OCI-LY7 (cell line): ENCODE data around the gene FUCA1. TPM values are rescaled to one million over a fixed set of nuclear protein-coding genes. Genes with fewer than 3 reads are reported as not detected.
"Not testable (repeated sequence)": the region's sequence is repeated elsewhere in the genome, so short reads cannot be mapped to it uniquely, and the experiment has no call there.

ENCODE experiments used
- BruUV-seq: library from RNA; stranded (reverse); fragments of 400-500 nt; replicated peaks from 2 replicates; lab custom pipeline; 2021; lab: Mats Ljungman, UMichigan
- CTCF ChIA-PET: fragments of 300-600 bp; sonication (Branson Sonifier 250); formaldehyde crosslinking; loops from one replicate; lab custom pipeline; 2022; ENCODE audit warnings: antibody characterized with exemption; ENCODE audit not compliant: unreplicated experiment; lab: Charles Lee
- POLR2A ChIA-PET: fragments of 300-600 bp; sonication (Branson Sonifier 250); formaldehyde crosslinking; loops from one replicate; lab custom pipeline; 2022; ENCODE audit warnings: antibody characterized with exemption; lab: Charles Lee
- DNase-seq: peaks from one replicate; pipeline ENCODE4 v3.0.0-alpha.2; 2015; ENCODE audit warnings: low spot score
- H2AFZ ChIP-seq: fragments of 200-600 bp; sonication (generic), shearing (Covaris generic); 2 replicates; pipeline ENCODE4 v1.6.1; 2014; ENCODE audit warnings: mild to moderate bottlenecking, antibody characterized with exemption, low read length, moderate library complexity
- H3K27ac ChIP-seq: fragments of 200-600 bp; sonication (generic); 2 replicates; pipeline ENCODE4 v1.5.1; 2014; ENCODE audit warnings: mixed run types, low read depth, mild to moderate bottlenecking, moderate library complexity, low read length, inconsistent platforms; ENCODE audit not compliant: poor library complexity, severe bottlenecking
- H3K36me3 ChIP-seq: fragments of 200-600 bp; sonication (generic); 2 replicates; pipeline ENCODE4 v1.6.1; 2014; ENCODE audit warnings: mild to moderate bottlenecking, antibody characterized with exemption, low read length, moderate library complexity, mixed read lengths; ENCODE audit not compliant: insufficient read depth
- H3K4me1 ChIP-seq: fragments of 200-600 bp; sonication (generic); 2 replicates; pipeline ENCODE4 v1.5.1; 2014; ENCODE audit warnings: mild to moderate bottlenecking, low read length; ENCODE audit not compliant: insufficient read depth, poor library complexity, severe bottlenecking
- H3K4me2 ChIP-seq: fragments of 200-600 bp; sonication (generic); 2 replicates; pipeline ENCODE4 v1.6.1; 2014; ENCODE audit warnings: mild to moderate bottlenecking, low read length
- H3K4me3 ChIP-seq: fragments of 200-600 bp; sonication (generic); 2 replicates; pipeline ENCODE4 v1.5.1; 2014; ENCODE audit warnings: mild to moderate bottlenecking, low read depth, low read length; ENCODE audit not compliant: poor library complexity, severe bottlenecking
- H3K79me2 ChIP-seq: fragments of 200-600 bp; sonication (generic); 2 replicates; pipeline ENCODE4 v1.6.1; 2016; ENCODE audit warnings: low read depth, mild to moderate bottlenecking, low read length, moderate library complexity, mixed read lengths; ENCODE audit not compliant: insufficient read depth
- H3K9me2 ChIP-seq: fragments of 200-600 bp; sonication (generic); 2 replicates; pipeline ENCODE4 v1.6.1; 2016; ENCODE audit warnings: mild to moderate bottlenecking, low read length, mixed read lengths; ENCODE audit not compliant: insufficient read depth
- H3K9me3 ChIP-seq: fragments of 200-600 bp; sonication (generic); 2 replicates; pipeline ENCODE4 v1.6.1; 2014; ENCODE audit warnings: mild to moderate bottlenecking, mixed run types, low read length, mixed read lengths
- H4K20me1 ChIP-seq: fragments of 200-600 bp; sonication (generic); 2 replicates; pipeline ENCODE4 v1.6.1; 2014; ENCODE audit warnings: mild to moderate bottlenecking, antibody characterized with exemption, low read length, moderate library complexity, mixed read lengths; ENCODE audit not compliant: insufficient read depth
- EZH2phosphoT487 ChIP-seq: fragments of 200-600 bp; sonication (generic); IDR thresholded peaks from 2 replicates; pipeline ENCODE4 v1.6.1; 2018; ENCODE audit warnings: low read depth, borderline replicate concordance, mild to moderate bottlenecking, mixed run types, antibody characterized with exemption, low read length, moderate library complexity, mixed read lengths
- intact Hi-C: fragments of 100-400 bp; cut with micrococcal nuclease; formaldehyde crosslinking; loops from one replicate; pipeline ENCODE4 v1.10.0; 2022; ENCODE audit not compliant: unreplicated experiment
- total RNA-seq, 2 experiments: library from RNA; depleted of rRNA in 1 of 2; stranded (reverse); fragments of >200 nt in 1 of 2; shearing (Covaris generic) in 1 of 2; gene quantifications; 2 replicates each; pipeline ENCODE4 v1.2.3, GENCODE V29; 2014 to 2022
- TF ChIP-seq, protein P1 (sequence below): fragments of 200-600 bp; sonication (generic); conservative IDR thresholded peaks from 2 replicates; pipeline ENCODE4 v1.5.1; 2014; ENCODE audit warnings: mild to moderate bottlenecking, antibody characterized with exemption, low read length, moderate library complexity, mixed read lengths

The FUCA1 gene
- total RNA-seq, 2 experiments from 2014 or later: 9.1 to 9.9 TPM

DNA sequence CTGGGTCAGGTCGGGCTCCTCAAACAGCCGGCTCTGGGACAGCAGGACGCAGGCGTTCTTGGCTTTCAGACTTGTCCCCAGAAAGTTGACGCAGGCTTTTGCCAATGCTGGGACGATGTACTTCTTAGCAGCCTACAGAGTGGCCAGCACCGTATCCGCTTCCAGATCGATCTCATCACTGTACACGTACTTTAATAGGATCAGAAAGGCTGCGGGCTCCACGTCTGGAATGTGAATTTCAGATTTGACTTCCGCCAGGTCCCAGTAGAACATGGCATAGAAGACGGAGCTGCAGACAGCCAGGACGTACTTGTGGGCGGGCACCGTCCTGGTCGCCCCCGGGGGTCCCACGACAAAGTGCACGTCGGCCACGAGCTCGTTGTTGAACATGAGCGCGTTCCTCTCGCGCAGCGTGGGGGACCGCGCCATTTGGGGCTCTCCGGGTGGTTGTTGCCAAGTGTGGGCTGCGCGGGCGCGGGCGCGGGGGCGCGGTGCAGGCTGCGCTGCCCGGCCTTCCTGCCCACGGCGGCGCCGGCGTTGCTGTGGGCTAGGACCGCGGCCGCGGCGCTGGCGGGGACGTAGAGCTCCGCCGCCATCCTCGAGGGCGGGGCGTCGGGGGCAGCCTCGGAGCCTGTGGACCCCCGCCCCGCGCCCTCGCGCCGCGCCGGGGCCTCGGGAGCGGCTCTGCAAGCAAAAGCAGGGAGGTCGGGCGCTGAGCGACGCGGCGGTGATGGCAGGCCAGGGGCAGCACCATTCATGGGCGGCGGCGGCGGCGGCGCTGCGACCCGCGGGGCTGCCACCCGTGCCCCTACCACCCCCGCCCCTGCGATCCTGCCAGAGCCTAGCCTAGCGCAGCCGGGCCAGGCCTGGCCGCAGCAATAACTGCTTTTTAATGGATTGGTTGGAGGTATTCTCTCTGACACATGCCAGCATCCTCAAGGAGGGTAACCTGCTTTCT lies 34.5 kb upstream of the FUCA1 start:
- POLR2A ChIA-PET: interaction anchor here (1.2 kb wide), 1 partner anchor 14 kb away, joined by 3 read pairs; no protein-coding TSS in a partner anchor
- intact Hi-C loops: loop anchor here (1.0 to 10.0 kb wide), 2 partner anchors 29 to 538 kb away; partner anchors contain the start of gene ZNF436
- H3K27ac ChIP-seq: no peak overlapping the region
- CTCF ChIA-PET: no interaction called here
- DNase-seq: no peak
- H3K79me2 ChIP-seq: peaks cover 62% of the 10 kb centered on the region
- no peak overlapping the region for H2AFZ ChIP-seq
- H4K20me1 ChIP-seq: no peaks in the 10 kb centered on the region
- no peaks in the 10 kb centered on the region for H3K9me3 ChIP-seq
- peaks cover 49% of the 10 kb centered on the region for H3K4me1 ChIP-seq
- BruUV-seq: no TSS peak
- no peak overlapping the region for H3K4me3 ChIP-seq
- TF ChIP-seq EZH2phosphoT487: no peak
- TF ChIP-seq, protein P1, sequence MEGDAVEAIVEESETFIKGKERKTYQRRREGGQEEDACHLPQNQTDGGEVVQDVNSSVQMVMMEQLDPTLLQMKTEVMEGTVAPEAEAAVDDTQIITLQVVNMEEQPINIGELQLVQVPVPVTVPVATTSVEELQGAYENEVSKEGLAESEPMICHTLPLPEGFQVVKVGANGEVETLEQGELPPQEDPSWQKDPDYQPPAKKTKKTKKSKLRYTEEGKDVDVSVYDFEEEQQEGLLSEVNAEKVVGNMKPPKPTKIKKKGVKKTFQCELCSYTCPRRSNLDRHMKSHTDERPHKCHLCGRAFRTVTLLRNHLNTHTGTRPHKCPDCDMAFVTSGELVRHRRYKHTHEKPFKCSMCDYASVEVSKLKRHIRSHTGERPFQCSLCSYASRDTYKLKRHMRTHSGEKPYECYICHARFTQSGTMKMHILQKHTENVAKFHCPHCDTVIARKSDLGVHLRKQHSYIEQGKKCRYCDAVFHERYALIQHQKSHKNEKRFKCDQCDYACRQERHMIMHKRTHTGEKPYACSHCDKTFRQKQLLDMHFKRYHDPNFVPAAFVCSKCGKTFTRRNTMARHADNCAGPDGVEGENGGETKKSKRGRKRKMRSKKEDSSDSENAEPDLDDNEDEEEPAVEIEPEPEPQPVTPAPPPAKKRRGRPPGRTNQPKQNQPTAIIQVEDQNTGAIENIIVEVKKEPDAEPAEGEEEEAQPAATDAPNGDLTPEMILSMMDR: no peak
- peaks cover 43% of the 10 kb centered on the region for H3K36me3 ChIP-seq
- no peak overlapping the region for H3K4me2 ChIP-seq
- no peaks in the 10 kb centered on the region for H3K9me2 ChIP-seq

DNA sequence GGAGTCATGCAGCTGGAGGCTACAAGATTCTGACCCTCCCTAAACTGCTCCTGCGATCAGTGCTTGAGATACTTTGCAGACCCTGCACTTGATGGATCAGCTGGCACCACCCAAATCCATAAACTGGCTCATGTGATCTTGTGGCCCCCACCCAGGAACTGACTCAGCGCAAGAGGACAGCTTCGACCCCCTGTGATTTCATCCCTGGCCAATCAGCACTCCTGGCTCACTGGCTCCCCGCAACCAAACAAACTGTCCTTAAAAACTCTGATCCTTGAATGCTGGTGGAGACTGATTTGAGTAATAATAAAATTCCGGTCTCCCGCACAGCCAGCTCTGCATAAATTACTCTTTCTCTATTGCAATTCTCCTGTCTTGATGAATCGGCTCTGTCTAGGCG lies 31.9 kb upstream of the FUCA1 start:
- H4K20me1 ChIP-seq, DNase-seq, H3K4me2 ChIP-seq, H2AFZ ChIP-seq, H3K27ac ChIP-seq, H3K9me3 ChIP-seq, BruUV-seq, H3K4me3 ChIP-seq, H3K9me2 ChIP-seq, CTCF ChIA-PET: not testable (repeated sequence)
- POLR2A ChIA-PET: interaction anchor here (0.6 kb wide), 1 partner anchor 322 kb away, joined by 3 read pairs; no protein-coding TSS in a partner anchor
- Histone ChIP-seq H3K79me2 (peaks cover 44% of the 10 kb centered on the region; the same call in 1 of the 2 replicates), H3K4me1 (peaks cover 39% of the 10 kb centered on the region), H3K36me3 (peaks cover 57% of the 10 kb centered on the region)
- intact Hi-C loops: loop anchor here (10.0 kb wide), 1 partner anchor 535 kb away; the partner anchor contains the start of gene ZNF436

DNA sequence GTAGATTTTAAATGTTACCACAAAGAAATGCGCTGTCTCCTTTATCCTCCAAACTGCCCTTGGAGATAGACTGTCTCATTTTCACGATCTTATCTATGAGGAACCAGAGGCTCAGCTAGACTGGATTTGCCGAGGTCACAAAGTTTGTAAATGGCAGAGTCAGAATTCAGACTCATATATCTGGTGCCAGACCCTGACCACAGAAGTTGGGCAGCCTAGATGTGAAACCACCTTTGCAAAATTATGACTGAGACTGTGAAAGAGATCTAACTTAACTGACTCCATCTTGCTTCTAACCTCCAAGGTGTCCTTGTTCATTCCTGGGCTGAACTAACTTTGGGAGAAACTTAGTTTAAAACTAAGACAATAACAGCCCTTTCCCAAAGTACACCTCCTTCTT lies 31.0 kb upstream of the FUCA1 start:
- no peak overlapping the region for H2AFZ ChIP-seq
- no peak for DNase-seq
- BruUV-seq: TSS peak; percentile 20
- peaks cover 35% of the 10 kb centered on the region; the same call in 1 of the 2 replicates for H3K79me2 ChIP-seq
- TF ChIP-seq, protein P1: no peak
- no peak for TF ChIP-seq EZH2phosphoT487
- intact Hi-C loops: no loop called here
- no peaks in the 10 kb centered on the region for H3K9me3 ChIP-seq
- H3K4me2 ChIP-seq: peak overlapping the region; percentile 13; the same call in 1 of the 2 replicates
- CTCF ChIA-PET: no interaction called here
- no peak overlapping the region for H3K4me3 ChIP-seq
- H3K27ac ChIP-seq: peak overlapping the region; percentile 7
- H3K9me2 ChIP-seq: no peaks in the 10 kb centered on the region
- POLR2A ChIA-PET: no interaction called here
- H3K36me3 ChIP-seq: peaks cover 49% of the 10 kb centered on the region
- H4K20me1 ChIP-seq: no peaks in the 10 kb centered on the region
- peaks cover 30% of the 10 kb centered on the region for H3K4me1 ChIP-seq
